DMS79 (cell line): ENCODE measurements around the gene SH3BGRL3.
"Not testable (repeated sequence)": the region's sequence is repeated elsewhere in the genome, so short reads cannot be mapped to it uniquely, and the experiment has no call there.

Experiments used
- DNase-seq: peaks from one replicate; lab custom pipeline; 2025; lab: John Stamatoyannopoulos, UW

Gene SH3BGRL3

GRCh38 chr1:26290882-26291261 is 11.0 kb downstream of the SH3BGRL3 start:
- no peak for DNase-seq

GRCh38 chr1:26291433-26291832 is 11.5 kb downstream of the SH3BGRL3 start:
- no peak for DNase-seq

- DNase-seq = no peak
Observed at GRCh38 chr1:26291939-26292338, 12.1 kb downstream of the SH3BGRL3 start.

GRCh38 chr1:26292735-26293134 is 12.8 kb downstream of the SH3BGRL3 start:
- DNase-seq = not testable (repeated sequence)

- DNase-seq = no peak
Observed at GRCh38 chr1:26293911-26294463, 14.1 kb downstream of the SH3BGRL3 start.

- no peak for DNase-seq
Observed at GRCh38 chr1:26295194-26296138, 15.6 kb downstream of the SH3BGRL3 start.

- DNase-seq = no peak
Observed at GRCh38 chr1:26296340-26297056, 16.6 kb downstream of the SH3BGRL3 start.

- no peak for DNase-seq
Observed at GRCh38 chr1:26297057-26297790, 17.3 kb downstream of the SH3BGRL3 start.

GRCh38 chr1:26297791-26298124 is 17.9 kb downstream of the SH3BGRL3 start:
- no peak for DNase-seq

- peak; percentile 49 for DNase-seq
Observed at GRCh38 chr1:26300578-26301275, 20.8 kb downstream of the SH3BGRL3 start.

- no peak for DNase-seq
Observed at GRCh38 chr1:26302733-26303405, 23.0 kb downstream of the SH3BGRL3 start.

- DNase-seq = no peak
Observed at GRCh38 chr1:26305667-26306289, 25.9 kb downstream of the SH3BGRL3 start.

- peak; percentile 98 for DNase-seq
Observed at GRCh38 chr1:26306290-26307229, 26.7 kb downstream of the SH3BGRL3 start, which contains the start of gene UBXN11. Gene UBXN11 (minus strand): TSS chr1:26306636. CDS start chr1:26302883, 3,753 bp downstream.

GRCh38 chr1:26307363-26307781 is 27.5 kb downstream of the SH3BGRL3 start:
- no peak for DNase-seq

- not testable (repeated sequence) for DNase-seq
Observed at GRCh38 chr1:26307966-26308899, 28.3 kb downstream of the SH3BGRL3 start.

GRCh38 chr1:26314501-26314900 is 34.6 kb downstream of the SH3BGRL3 start:
- no peak for DNase-seq

- DNase-seq = no peak
Observed at GRCh38 chr1:26315874-26316850, 36.3 kb downstream of the SH3BGRL3 start.
